Stimulated activated memory B cell treated with anti-CD40 and anti-IgM and Interleukin-4, amounts not matched to agents 10 μg/mL and 1 μg/mL and 100 μg/mL, for 72 hours (primary cell): ENCODE data around the gene LPP.
A peak's percentile ranks its signal among the peaks of the same experiment; 100 is the strongest.

Experiments used
- ATAC-seq: fragments of 150-1000 bp; cut with Tn5 transposase; 2 replicates; pipeline ENCODE4 v1.10.0; 2021
- H3K27ac Mint-ChIP-seq: one replicate; pipeline ENCODE4 v1.8.0; 2022; ENCODE audit warnings: mild to moderate bottlenecking, mixed read lengths
- H3K27me3 Mint-ChIP-seq: one replicate; pipeline ENCODE4 v1.8.0; 2022; ENCODE audit warnings: mixed read lengths
- H3K36me3 Mint-ChIP-seq: one replicate; pipeline ENCODE4 v1.8.0; 2022; ENCODE audit warnings: mixed read lengths
- H3K4me1 Mint-ChIP-seq: one replicate; pipeline ENCODE4 v1.8.0; 2022; ENCODE audit warnings: mixed read lengths
- H3K4me3 Mint-ChIP-seq: one replicate; pipeline ENCODE4 v1.8.0; 2022; ENCODE audit warnings: mild to moderate bottlenecking, moderate library complexity, mixed read lengths
- H3K9me3 Mint-ChIP-seq: one replicate; pipeline ENCODE4 v1.8.0; 2022; ENCODE audit warnings: mixed read lengths

Gene LPP

GRCh38 chr3:188188911-188189310, 35.0 kb downstream of the LPP start:
- Mint-ChIP-seq H3K4me3 (no peak overlapping the region), H3K4me1 (peaks cover 52% of the 10 kb centered on the region)
- no peak for ATAC-seq

DNA sequence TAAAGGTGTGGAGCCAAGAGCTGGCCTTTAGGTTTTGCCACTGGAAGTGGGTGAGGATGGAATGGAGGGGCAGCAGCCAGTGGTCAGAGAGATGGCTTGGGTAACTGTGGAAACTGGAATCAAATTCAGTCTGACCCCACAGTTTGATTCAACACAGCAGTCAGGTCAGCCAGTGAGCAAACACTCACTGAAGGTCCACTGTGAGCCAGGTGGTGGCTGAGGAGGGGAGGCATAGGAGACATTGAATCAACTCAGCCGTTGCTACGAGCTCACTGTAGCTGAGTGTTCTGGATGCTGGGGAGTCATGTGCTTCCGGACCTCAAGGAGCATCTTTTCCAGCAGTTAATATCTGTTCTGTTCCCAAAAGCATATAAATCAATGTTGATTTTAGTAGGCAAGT, 37.5 kb downstream of the LPP start:
- ATAC-seq: no peak
- Mint-ChIP-seq H3K9me3 (no peaks in the 10 kb centered on the region), H3K36me3 (peaks cover 32% of the 10 kb centered on the region), H3K27me3 (no peaks in the 10 kb centered on the region), H3K4me3 (no peak overlapping the region), H3K27ac (no peak overlapping the region), H3K4me1 (peaks cover 50% of the 10 kb centered on the region)

More at GRCh38 chr3:188188911-188189310, 35.0 kb downstream of the LPP start:
- Mint-ChIP-seq H3K27ac (no peak overlapping the region), H3K27me3 (no peaks in the 10 kb centered on the region), H3K9me3 (no peaks in the 10 kb centered on the region), H3K36me3 (peaks cover 28% of the 10 kb centered on the region)

DNA sequence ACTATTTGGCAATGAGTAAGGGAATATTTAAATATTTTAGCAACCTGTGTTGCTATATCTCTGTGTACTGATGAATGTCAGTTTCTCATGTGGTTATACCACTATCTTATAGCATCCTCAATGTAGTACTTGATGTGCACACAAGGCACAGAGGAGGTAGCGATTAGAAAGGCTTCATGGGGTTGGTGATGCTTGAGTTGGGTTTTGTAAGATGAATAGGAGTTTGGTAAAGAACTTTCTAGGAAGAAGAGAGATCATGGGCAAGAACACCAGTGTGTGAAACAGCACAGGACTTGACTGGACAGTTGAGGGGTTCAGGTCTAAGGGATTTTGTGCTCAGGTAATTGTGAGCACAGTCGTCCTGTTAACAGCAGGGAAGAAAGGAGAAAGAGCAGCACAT, 38.1 kb downstream of the LPP start:
- peaks cover 50% of the 10 kb centered on the region for H3K4me1 Mint-ChIP-seq
- no peak overlapping the region for H3K27ac Mint-ChIP-seq
- no peak for ATAC-seq
- peaks cover 35% of the 10 kb centered on the region for H3K36me3 Mint-ChIP-seq
- no peak overlapping the region for H3K4me3 Mint-ChIP-seq
- H3K9me3 Mint-ChIP-seq: no peaks in the 10 kb centered on the region
- no peaks in the 10 kb centered on the region for H3K27me3 Mint-ChIP-seq

- no peaks in the 10 kb centered on the region for H3K27me3 Mint-ChIP-seq
- H3K4me3 Mint-ChIP-seq: no peak overlapping the region
- ATAC-seq: no peak
- peaks cover 64% of the 10 kb centered on the region for H3K4me1 Mint-ChIP-seq
- H3K27ac Mint-ChIP-seq: no peak overlapping the region
- H3K9me3 Mint-ChIP-seq: no peaks in the 10 kb centered on the region
- H3K36me3 Mint-ChIP-seq: peaks cover 46% of the 10 kb centered on the region
Measured at GRCh38 chr3:188194332-188194731, 40.4 kb downstream of the LPP start.

DNA sequence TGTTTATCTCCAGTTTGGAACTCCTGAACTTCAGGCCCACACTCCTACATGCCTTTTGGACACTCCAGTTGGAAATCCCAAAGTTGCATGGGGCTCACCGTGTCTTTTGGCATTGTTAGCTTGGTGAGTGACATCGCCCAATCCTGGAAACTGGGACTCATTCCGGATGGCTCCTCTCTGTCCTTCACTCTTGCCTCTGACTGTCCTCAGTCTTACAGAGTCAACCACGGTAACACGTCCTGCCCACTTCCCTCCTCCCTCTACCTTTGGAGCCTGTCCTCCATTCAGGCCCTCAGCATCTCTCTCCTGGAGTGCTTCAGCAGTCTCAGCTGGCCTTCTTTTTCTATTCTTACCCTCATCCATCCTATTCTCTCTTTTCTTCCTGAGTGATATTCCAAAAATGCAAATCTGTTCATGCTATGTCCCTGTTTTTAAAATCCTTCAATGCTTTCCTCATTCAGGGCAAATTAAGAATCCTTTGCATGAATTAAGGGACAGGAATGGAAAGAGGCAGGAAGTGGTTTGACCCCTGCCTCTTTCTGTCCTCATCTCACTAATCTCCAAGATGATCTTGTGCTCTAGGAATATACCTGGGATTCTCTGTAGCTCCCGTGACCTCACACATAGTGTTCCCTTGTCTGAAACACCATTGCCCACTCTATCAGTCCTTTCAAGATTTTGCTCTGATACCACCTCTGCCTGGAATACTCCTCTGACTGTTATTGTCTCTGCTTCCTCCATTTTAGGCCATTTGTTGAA, 42.5 kb downstream of the LPP start:
- Mint-ChIP-seq H3K27ac (peak overlapping the region; percentile 65), H3K27me3 (no peaks in the 10 kb centered on the region), H3K4me1 (peaks cover 48% of the 10 kb centered on the region)

DNA sequence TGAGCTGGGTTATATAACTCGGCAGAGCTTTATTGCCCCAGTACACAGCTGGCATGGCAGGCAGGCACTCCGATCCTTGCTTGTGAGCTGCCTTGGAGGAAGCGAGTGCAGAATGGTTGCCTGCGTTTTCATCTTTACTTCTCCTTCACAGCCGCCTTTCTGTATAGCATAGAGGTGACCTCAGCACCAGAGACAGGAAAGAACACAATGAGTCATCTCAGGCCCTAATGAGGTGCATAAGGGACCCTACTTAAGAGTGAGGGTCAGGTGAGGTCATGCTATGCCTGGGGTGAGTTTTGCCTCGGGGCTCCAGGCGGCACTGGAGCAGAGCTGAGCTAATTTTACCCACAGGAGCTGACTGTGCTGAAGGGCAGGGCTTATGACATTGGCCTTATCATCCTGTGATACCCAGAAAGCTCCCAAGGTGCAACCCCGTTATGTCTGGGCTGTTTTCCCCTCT, 43.5 kb downstream of the LPP start:
- H3K36me3 Mint-ChIP-seq: peaks cover 25% of the 10 kb centered on the region
- peak; percentile 97 for ATAC-seq
- H3K9me3 Mint-ChIP-seq: no peaks in the 10 kb centered on the region
- H3K4me1 Mint-ChIP-seq: peaks cover 48% of the 10 kb centered on the region
- no peaks in the 10 kb centered on the region for H3K27me3 Mint-ChIP-seq
- no peak overlapping the region for H3K4me3 Mint-ChIP-seq
- H3K27ac Mint-ChIP-seq: peak overlapping the region; percentile 65

More for the DNA sequence above, 42.5 kb downstream of the LPP start:
- H3K36me3 Mint-ChIP-seq: peaks cover 35% of the 10 kb centered on the region
- no peaks in the 10 kb centered on the region for H3K9me3 Mint-ChIP-seq
- H3K4me3 Mint-ChIP-seq: no peak overlapping the region
- ATAC-seq: no peak

GRCh38 chr3:188198001-188198400, 44.0 kb downstream of the LPP start:
- Mint-ChIP-seq H3K4me1 (peaks cover 53% of the 10 kb centered on the region), H3K27ac (peak overlapping the region; percentile 65), H3K4me3 (no peak overlapping the region), H3K36me3 (peaks cover 20% of the 10 kb centered on the region), H3K27me3 (no peaks in the 10 kb centered on the region), H3K9me3 (no peaks in the 10 kb centered on the region)
- no peak for ATAC-seq

GRCh38 chr3:188198760-188199327, 44.9 kb downstream of the LPP start:
- no peak for ATAC-seq
- Mint-ChIP-seq H3K36me3 (peaks cover 18% of the 10 kb centered on the region), H3K4me3 (no peak overlapping the region), H3K27me3 (no peaks in the 10 kb centered on the region), H3K4me1 (peaks cover 54% of the 10 kb centered on the region), H3K27ac (no peak overlapping the region), H3K9me3 (no peaks in the 10 kb centered on the region)

GRCh38 chr3:188199386-188199785, 45.4 kb downstream of the LPP start:
- H3K4me1 Mint-ChIP-seq: peaks cover 56% of the 10 kb centered on the region
- H3K27ac Mint-ChIP-seq: no peak overlapping the region
- peaks cover 23% of the 10 kb centered on the region for H3K36me3 Mint-ChIP-seq
- ATAC-seq: no peak
- H3K9me3 Mint-ChIP-seq: no peaks in the 10 kb centered on the region
- no peaks in the 10 kb centered on the region for H3K27me3 Mint-ChIP-seq
- H3K4me3 Mint-ChIP-seq: no peak overlapping the region

DNA sequence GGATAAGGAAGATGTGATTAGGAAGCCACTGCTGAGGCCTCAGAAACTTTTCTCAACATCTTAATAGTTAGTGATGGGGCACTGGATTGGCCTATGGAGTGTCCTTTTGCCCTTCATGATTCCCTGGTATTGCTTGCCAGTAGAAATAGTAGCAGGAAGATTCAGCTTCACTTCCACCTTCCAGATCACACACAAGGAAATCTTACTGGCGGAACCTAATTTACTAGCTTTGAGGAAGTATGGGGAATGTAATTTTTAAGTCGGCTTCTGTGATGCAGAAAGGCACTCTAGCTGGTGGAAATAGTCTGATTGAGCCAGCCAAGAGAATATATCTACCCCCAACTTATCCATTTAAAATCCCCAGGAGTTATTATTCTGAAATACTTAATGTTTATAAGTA, 46.5 kb downstream of the LPP start:
- H3K36me3 Mint-ChIP-seq: peaks cover 24% of the 10 kb centered on the region
- no peak overlapping the region for H3K27ac Mint-ChIP-seq
- no peaks in the 10 kb centered on the region for H3K9me3 Mint-ChIP-seq
- peaks cover 50% of the 10 kb centered on the region for H3K4me1 Mint-ChIP-seq
- ATAC-seq: no peak
- H3K4me3 Mint-ChIP-seq: no peak overlapping the region
- no peaks in the 10 kb centered on the region for H3K27me3 Mint-ChIP-seq

GRCh38 chr3:188202358-188203138, 48.6 kb downstream of the LPP start:
- Mint-ChIP-seq H3K27ac (no peak overlapping the region), H3K27me3 (no peaks in the 10 kb centered on the region)

GRCh38 chr3:188204526-188204925, 50.6 kb downstream of the LPP start:
- Mint-ChIP-seq H3K27me3 (no peaks in the 10 kb centered on the region), H3K27ac (no peak overlapping the region), H3K9me3 (no peaks in the 10 kb centered on the region), H3K4me3 (no peak overlapping the region), H3K36me3 (peaks cover 12% of the 10 kb centered on the region), H3K4me1 (peaks cover 19% of the 10 kb centered on the region)
- ATAC-seq: no peak

More at GRCh38 chr3:188202358-188203138, 48.6 kb downstream of the LPP start:
- peaks cover 23% of the 10 kb centered on the region for H3K36me3 Mint-ChIP-seq
- no peak overlapping the region for H3K4me3 Mint-ChIP-seq
- no peak for ATAC-seq
- no peaks in the 10 kb centered on the region for H3K9me3 Mint-ChIP-seq
- H3K4me1 Mint-ChIP-seq: peaks cover 36% of the 10 kb centered on the region

GRCh38 chr3:188205992-188206416, 52.0 kb downstream of the LPP start:
- peak overlapping the region; percentile 29 for H3K27ac Mint-ChIP-seq
- ATAC-seq: no peak

DNA sequence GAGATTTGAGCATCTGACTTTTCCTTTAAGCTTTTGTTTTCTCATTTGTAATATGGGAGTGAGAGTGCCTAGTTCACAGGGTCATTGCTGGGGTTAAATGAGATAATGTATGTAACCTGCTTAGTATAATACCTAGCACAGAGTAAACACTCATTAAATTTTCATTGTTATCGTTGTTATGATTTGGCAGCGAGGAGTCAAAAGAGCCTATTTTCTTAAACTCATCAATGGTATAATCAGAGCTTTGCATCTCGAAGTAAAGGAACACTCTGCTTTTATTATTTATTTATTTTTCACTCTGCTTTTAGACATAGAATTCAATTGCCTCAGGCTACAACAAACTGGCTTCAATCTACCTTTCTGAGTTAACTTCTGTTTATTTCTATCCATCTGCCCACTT, 52.8 kb downstream of the LPP start:
- H3K9me3 Mint-ChIP-seq: no peaks in the 10 kb centered on the region
- H3K27ac Mint-ChIP-seq: peak overlapping the region; percentile 29
- peaks cover 19% of the 10 kb centered on the region for H3K4me1 Mint-ChIP-seq
- H3K36me3 Mint-ChIP-seq: peaks cover 18% of the 10 kb centered on the region
- no peak overlapping the region for H3K4me3 Mint-ChIP-seq
- ATAC-seq: no peak
- H3K27me3 Mint-ChIP-seq: no peaks in the 10 kb centered on the region

More at GRCh38 chr3:188205992-188206416, 52.0 kb downstream of the LPP start:
- no peaks in the 10 kb centered on the region for H3K27me3 Mint-ChIP-seq
- no peaks in the 10 kb centered on the region for H3K9me3 Mint-ChIP-seq
- H3K4me1 Mint-ChIP-seq: peaks cover 19% of the 10 kb centered on the region
- H3K36me3 Mint-ChIP-seq: peaks cover 18% of the 10 kb centered on the region
- H3K4me3 Mint-ChIP-seq: no peak overlapping the region

DNA sequence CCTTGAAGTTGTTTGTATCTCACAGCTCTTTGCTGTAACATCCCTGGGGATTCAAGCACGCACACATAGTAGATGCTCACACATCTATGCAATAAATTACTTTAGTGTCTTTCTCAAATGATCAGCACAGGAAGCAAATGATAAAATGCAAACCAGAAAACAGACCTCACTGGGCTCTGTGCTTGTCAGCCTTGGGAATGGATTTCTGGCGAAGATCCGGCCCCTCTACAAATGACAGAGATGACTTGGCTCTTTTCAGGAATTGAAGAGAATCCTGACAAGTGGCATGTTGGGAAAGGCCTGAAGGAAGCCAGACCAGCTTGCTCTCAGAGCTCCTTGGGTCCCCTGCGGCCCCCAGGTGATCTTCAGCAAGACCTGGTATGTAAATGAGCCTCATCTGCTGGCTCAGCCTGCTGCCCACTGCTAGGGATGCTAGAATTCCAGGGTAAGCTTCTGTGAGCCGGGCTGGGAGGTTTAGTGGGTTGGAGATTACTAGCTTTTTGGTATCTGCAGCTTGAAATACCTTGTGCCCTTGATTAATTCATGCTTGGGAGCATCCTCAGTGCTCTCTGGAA, 54.1 kb downstream of the LPP start:
- no peaks in the 10 kb centered on the region for H3K9me3 Mint-ChIP-seq
- ATAC-seq: no peak
- peaks cover 18% of the 10 kb centered on the region for H3K36me3 Mint-ChIP-seq
- H3K27ac Mint-ChIP-seq: no peak overlapping the region
- H3K4me3 Mint-ChIP-seq: no peak overlapping the region
- no peaks in the 10 kb centered on the region for H3K27me3 Mint-ChIP-seq
- H3K4me1 Mint-ChIP-seq: peaks cover 18% of the 10 kb centered on the region
